ENCODE measurements around the gene RHOBTB1.
"Not testable (repeated sequence)": the region's sequence is repeated elsewhere in the genome, so short reads cannot be mapped to it uniquely, and the experiment has no call there.

The RHOBTB1 gene

DNA sequence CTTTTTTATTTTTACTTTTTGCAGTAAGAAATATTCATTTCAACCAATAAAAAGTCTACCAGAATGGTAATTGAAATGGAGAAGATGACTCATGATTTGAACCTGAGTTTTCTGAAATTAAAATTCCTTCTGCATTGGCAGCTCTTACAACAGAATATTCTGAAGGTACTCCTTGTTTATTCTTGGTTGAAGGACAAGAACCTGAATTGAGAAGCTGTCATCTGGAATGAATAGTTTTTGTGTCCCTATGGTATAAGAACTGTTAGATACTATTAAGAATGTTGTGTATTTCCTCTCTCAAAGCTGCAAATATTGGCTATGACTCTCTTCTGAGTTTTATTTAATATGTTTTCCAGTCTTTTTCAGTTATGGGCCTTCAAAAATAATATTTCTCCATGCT lies 109.6 kb downstream of the RHOBTB1 start:
- TF ChIP-seq, protein P1, sequence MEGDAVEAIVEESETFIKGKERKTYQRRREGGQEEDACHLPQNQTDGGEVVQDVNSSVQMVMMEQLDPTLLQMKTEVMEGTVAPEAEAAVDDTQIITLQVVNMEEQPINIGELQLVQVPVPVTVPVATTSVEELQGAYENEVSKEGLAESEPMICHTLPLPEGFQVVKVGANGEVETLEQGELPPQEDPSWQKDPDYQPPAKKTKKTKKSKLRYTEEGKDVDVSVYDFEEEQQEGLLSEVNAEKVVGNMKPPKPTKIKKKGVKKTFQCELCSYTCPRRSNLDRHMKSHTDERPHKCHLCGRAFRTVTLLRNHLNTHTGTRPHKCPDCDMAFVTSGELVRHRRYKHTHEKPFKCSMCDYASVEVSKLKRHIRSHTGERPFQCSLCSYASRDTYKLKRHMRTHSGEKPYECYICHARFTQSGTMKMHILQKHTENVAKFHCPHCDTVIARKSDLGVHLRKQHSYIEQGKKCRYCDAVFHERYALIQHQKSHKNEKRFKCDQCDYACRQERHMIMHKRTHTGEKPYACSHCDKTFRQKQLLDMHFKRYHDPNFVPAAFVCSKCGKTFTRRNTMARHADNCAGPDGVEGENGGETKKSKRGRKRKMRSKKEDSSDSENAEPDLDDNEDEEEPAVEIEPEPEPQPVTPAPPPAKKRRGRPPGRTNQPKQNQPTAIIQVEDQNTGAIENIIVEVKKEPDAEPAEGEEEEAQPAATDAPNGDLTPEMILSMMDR (IDR thresholded peaks at IDR 0.05; ENCODE audit: low read length, missing control alignments), result no peak
- no peak overlapping the region for H3K4me3 ChIP-seq (replicated peaks; ENCODE audit: low read depth, low read length)
- DNase-seq (ENCODE audit: low read depth), result no peak

DNA sequence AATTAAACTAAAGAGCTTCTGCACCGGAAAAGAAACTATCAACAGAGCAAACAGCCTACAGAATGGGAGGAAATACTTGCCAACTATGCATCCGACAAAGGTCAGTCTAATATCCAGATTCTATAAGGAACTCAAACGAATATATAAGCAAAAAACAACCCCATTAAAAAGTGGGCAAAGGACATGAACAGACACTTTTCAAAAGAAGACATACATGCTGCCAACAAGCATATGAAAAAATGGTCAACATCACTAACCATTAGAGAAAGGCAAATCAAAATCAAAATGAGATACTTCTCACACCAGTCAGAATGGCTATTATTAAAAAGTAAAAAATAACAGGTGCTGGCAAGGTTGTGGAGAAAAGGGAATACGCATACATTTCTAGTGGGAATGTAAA lies 111.8 kb downstream of the RHOBTB1 start:
- H3K4me3 ChIP-seq (replicated peaks; ENCODE audit: low read depth, low read length); DNase-seq (ENCODE audit: low read depth): not testable (repeated sequence)

DNA sequence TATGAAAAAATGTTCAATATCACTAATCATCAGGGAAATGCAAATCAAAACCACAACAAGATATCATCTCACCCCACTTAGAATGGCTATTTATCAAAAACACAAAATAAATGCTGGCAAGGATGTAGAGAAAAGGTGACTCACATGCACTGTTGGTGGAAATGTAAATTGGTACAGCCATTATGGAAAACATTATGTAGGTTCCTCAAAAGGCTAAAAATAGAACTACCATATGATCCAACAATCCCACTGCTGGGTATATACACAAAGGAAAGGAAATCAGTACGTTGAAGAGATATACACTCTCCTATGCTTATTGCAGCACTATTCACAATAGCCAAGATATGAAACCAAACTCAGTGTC lies 115.5 kb downstream of the RHOBTB1 start:
- no peak overlapping the region for H3K4me3 ChIP-seq (replicated peaks; ENCODE audit: low read depth, low read length)
- TF ChIP-seq, protein P1 (IDR thresholded peaks at IDR 0.05; ENCODE audit: low read length, missing control alignments), result no peak
- DNase-seq (ENCODE audit: low read depth), result peak; percentile 67

DNA sequence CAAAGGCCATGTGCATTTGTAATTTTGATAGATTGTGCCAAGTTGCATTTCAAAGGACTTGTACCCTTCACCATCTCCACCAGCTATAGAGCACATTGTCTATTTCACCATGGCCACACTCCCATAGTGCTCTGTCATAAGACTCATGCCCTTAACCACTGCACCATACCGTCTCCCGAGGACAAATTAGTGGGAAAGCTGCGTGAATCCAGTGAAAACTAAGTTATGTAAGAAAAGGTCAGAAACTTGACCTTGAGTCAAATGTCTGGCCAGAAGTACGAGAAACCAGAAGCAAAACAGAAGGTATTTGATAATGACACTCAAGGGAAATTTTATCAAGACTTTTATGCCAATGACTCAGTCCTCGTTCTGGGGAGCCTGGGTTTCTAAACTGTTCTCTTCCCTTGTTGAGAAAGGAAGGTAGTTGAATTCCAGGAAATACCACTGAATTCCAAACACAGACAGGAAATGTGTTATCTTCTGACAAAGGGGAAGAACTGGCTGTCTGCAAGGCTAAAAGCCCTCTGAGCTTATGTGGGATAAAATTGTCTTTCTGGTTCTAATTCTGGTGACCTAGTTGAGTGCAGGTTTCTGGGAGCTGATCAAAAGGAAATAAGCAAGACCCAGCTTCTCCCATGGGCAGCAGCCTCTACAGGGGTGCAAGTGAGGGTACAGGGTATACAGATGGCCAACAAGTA lies 116.0 kb downstream of the RHOBTB1 start:
- TF ChIP-seq, protein P1 (IDR thresholded peaks at IDR 0.05; ENCODE audit: low read length, missing control alignments), result no peak
- peak; percentile 96 for DNase-seq (ENCODE audit: low read depth)

DNA sequence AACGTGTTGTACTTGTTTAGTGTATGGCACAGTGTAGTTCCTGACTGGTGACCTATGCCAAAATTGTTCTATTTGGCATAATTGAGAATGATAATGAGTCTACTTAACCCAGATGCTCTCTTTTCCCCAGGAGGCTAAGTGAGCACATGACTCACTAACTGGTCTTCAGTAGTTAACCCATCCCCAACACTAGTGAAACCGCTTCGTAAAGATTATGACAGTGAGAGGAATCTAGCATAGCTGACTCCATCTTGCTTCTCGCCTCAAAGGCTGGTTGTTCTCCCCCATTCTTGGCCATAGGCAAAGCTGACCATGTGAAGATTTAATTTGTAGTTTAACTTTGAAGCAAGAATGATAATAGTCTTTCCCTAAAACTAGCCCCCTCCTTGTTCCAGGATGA lies 118.5 kb downstream of the RHOBTB1 start:
- no peak overlapping the region for H3K4me3 ChIP-seq (replicated peaks; ENCODE audit: low read depth, low read length)
- TF ChIP-seq, protein P1 (IDR thresholded peaks at IDR 0.05; ENCODE audit: low read length, missing control alignments), result no peak
- no peak for DNase-seq (ENCODE audit: low read depth)

More for the DNA sequence above, 116.0 kb downstream of the RHOBTB1 start:
- no peak overlapping the region for H3K4me3 ChIP-seq (replicated peaks; ENCODE audit: low read depth, low read length)

DNA sequence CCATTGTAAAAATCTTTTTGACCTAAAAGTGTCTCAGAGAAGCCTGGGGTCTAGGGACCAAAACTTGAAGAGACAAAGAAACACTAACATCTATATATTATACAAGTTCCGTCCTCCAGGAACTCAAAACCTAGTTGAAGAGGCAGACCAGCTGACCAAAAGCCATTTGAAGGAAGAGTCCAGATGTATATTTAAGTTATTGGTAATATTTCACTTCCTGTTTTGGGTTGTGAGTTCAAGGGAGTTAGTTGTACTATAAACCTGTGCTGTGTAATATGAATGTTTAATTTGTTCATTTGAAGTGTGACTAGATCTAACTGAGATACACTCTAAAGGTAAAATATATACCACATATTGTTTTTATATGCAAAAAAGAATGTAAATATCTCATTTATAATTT lies 120.7 kb downstream of the RHOBTB1 start:
- H3K4me3 ChIP-seq (replicated peaks; ENCODE audit: low read depth, low read length), result no peak overlapping the region
- no peak for DNase-seq (ENCODE audit: low read depth)
- TF ChIP-seq, protein P1 (IDR thresholded peaks at IDR 0.05; ENCODE audit: low read length, missing control alignments), result no peak

DNA sequence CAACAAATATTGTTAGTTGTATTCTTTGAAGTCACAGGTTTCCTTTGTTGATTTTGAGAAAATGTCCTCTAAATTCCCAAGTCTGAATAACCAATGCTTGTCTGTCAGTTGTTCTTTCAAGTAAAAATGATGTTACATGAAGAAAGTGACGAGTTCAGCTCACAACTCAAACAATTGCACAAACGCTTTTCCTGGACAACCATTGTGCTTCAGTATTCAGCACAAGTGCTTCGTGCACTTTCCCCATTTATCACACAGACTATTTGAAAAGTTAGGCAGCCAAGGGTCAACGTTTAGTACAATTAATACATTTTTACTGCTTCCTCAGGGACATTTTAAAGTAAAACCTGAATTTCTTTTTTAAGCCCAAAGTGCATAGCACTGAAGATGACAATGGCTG lies 121.2 kb downstream of the RHOBTB1 start:
- no peak for DNase-seq (ENCODE audit: low read depth)
- H3K4me3 ChIP-seq (replicated peaks; ENCODE audit: low read depth, low read length), result no peak overlapping the region
- TF ChIP-seq, protein P1 (IDR thresholded peaks at IDR 0.05; ENCODE audit: low read length, missing control alignments), result no peak

Measured in fibroblast of pulmonary artery (primary cell).